HG02759 (cell line): Measurements from ENCODE around the gene LAMC2.
"Not testable (repeated sequence)": the region's sequence is repeated elsewhere in the genome, so short reads cannot be mapped to it uniquely, and the experiment has no call there.

Experiments used
- ATAC-seq: cut with Tn5 transposase; IDR thresholded peaks from one replicate; pipeline ENCODE4 v1.9.1; 2021; ENCODE audit warnings: mild to moderate bottlenecking, moderate library complexity; ENCODE audit not compliant: unreplicated experiment

The LAMC2 gene

GRCh38 chr1:183255073-183255472, 69.0 kb downstream of the LAMC2 start:
- no peak for ATAC-seq

DNA sequence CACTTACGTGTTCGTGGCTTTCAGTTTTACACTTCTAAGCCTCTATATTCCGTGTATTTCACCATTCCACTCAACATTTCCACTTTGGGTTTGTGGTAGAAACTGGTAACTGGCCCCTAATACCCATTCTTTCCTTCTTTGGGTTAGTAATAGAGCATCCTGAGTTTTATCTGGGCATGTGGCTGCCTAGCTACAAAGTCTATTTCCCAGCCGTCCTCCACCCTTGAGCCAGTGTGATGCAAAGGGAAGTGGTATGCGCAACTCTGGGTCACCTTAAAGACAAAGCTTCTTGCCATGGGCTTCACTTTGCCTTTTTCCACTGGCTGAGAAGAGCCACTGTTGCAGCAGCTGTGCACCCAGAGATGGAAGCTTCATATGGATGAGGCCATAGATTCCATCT, 73.9 kb downstream of the LAMC2 start:
- ATAC-seq: no peak

DNA sequence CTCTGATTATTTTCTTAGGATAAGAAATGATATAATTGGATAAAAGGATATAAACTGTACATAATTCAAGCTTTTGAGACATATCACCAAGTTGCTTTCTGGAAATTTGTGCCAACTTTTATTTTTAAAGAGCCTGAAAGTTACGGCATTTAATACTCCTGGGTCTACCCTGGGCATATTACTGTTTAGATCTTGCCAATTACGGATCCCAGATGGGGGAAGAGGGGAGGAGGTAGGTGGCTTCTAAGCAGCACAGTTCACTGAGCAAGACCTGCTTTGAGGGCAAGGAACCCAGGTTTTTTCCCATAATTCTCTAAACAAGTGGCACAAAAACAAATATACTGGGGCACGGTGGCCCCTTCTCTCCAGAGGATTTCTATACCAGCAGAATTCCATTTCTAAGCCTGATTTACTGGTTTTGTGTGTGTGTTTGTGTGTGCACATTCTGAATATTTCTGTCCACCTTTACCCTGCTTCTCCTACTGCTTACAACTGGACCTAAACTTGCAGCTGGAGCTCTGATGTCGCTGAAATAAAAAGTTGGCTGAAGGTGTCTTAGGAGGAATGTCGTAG, 76.7 kb downstream of the LAMC2 start:
- ATAC-seq: no peak

DNA sequence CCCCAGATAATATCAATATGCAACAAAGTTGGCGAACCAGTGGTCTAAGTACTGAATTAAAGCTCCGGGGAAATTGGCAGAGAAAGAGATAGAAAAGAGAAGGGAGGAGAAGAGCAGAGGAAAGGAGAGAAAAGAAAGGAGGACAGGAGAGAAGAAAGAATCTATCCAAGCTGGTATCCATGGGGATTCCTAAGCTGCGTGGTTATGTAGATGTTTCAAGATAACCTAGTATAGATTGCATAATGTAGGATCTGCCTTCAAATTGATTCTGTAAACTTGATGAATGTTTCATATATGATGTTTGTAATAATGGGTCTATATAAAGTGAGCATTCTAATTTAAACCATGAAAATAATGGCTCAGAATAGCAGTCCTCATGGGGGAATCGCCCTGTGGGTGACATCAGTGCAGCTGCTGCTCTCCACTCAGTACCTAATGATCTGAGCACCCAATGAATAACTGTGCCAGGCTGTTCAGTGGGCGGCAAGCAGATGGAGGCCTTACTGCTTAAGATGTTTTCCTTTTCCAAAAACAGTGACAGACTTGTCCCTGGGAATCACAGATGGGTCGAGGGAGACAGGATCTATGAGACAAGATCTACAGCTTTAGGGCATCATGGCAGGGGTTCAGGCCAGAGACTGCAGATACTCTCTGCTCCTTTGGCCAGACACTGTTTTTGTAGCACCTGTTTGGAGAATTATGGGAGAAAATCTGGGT, 78.0 kb downstream of the LAMC2 start:
- no peak for ATAC-seq

GRCh38 chr1:183267646-183268431, 81.8 kb downstream of the LAMC2 start:
- ATAC-seq: no peak

- ATAC-seq: no peak
Measured at GRCh38 chr1:183270541-183271141, 84.6 kb downstream of the LAMC2 start.

- no peak for ATAC-seq
Measured at GRCh38 chr1:183272390-183272848, 86.4 kb downstream of the LAMC2 start.

DNA sequence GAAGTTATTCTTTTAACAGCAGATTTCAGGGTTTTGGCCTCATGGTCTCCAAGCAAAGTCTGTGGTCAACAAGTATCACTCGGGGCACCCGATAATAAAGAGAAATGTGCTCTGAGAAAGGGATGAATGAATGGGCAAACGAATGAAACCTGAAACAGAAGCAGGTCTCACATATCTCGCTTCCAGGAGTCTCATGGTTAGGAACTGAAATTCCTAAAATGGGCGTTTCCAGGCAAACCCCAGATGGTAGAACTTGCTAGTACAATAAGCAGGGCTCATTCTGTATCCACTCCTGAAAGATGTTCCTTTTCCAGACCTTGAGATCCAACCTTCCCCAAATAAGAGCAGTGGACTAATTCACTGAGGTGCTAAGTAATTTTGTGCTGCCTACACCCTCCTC, 87.2 kb downstream of the LAMC2 start:
- ATAC-seq: no peak

GRCh38 chr1:183273984-183274383, 87.9 kb downstream of the LAMC2 start:
- ATAC-seq: not testable (repeated sequence)

DNA sequence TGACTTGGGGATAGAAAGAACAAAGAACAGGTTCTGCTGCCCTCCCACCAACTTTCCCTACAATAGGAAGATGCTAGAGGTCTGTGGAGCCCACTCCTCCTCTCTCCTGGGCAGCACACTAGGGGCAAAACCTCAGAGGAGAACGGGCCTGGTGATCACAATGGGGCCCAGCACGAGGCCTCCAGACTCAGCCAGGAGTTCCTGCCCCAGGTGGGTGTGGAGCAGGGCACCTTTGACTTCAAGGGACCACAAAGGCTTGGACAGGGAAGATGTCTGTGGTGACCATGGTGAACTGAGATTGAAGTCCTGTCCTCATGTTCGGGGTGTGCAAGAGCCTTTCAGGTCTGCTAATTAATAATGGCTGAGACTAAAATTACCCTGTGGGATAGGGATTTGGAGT, 88.8 kb downstream of the LAMC2 start:
- ATAC-seq: no peak

- no peak for ATAC-seq
Measured at GRCh38 chr1:183275322-183275721, 89.3 kb downstream of the LAMC2 start.

DNA sequence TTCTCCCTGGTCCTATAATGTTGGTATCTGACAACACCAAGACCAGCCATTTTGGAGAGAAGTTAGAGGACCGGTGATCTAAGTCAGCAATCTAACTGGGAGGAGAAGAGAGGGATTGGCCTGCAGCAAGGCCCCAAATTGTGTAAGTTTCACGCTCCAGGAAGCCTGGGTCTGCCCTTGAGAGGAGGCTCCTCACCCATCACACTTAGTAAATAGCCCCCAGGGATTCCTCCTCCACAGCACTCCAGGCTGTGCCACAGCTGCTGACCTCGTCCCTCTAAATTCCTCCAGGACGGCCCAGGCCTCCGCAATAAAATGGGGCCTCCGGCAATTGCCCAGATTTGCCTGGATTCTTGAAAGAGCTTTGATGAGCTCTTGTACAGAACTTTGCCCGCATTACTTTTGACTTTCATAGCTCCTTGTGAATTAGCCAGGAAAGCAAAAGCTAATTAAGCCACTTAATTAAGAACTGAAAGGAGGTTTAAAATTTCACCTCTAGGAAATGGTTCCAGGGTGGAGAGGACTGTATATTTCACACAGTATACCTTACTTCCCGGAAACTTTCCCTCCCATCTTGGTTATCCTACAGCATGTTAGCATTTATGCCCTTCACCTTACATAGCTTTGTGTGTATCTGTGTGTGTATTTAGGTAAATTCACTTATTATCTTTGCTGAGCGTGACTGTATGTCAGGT, 90.5 kb downstream of the LAMC2 start:
- ATAC-seq: no peak

DNA sequence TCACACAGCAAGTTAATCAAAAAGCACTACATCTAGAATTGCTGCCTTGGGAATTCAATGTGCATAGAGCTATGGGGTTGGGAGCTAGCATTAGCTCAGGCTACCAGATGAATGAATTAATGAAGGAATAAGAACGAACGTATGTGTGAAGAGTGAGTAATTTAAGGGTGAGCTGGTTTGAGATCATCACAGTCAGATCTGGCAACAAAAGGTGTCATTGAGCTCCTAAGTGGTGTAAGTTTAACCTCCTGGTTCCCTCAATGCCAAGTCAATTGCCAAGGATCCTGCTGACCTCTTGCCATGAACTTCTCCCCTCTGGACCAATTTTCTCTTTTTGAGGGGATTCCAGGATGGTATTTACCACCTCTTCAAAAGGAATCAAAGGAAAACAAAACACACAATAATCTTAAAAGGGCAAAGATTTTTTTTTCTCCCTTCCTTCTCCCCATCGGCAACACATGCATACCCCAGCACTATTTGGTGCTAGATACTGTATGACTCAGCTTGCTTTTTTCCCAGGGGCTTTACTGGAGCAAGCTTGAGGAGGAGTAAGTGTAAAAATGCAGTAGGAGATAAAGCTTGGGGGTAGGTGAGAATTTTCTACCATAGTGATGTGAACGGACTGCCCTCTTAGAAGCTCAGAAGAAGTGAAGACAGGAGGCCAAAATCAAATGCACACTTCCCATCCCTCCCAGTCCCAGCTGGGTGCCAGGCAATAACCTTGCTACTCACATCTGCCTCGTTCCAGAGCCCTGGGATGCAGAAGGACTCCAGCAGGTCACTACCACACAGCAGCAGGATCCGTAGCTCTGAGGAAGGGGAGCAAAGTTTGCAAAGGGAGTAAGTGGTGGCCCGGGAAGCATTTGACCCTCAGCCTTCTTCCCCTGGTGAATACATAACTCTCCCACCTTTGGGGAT, 92.0 kb downstream of the LAMC2 start:
- ATAC-seq: no peak

DNA sequence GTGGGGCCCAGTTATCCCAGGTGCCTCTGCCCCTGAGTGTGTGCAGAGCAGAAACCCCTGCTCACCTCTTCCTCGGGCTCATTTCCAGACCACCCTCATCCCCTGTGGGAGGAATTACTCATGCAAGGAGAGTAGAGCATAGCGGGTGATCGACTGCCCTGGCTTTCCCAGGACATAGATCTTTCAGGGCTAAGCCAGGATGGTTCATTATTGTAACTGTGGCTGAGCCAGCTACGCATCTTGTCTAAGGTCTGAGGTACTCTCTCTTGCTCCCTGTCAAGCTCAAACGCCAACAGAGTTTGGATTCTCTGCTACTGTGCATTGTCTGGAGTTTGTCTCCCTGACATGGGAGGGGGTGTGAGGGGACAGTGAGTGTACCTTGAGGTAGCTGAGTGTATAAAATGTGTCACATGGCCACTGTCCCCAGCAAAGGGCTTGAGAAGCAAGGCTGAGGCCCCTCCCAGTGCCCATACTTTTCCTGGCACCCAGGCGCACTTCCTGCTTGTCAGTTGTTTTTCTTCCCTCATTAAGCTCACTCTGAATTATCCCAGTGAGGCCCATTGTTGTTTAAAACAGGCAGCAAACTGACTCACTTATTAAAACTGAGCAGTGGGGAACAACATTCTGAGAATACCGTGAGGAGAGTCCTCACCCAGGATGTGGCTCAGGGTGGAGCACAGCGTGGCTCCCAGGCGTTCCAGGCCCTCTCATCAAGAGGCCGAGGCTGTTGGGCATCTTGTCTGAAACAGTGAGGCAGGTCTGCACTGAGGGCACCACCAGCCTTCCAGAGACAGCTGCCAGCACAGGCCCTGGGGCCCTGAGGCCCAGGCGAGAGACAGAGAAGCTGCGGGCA, 92.9 kb downstream of the LAMC2 start:
- ATAC-seq: no peak

DNA sequence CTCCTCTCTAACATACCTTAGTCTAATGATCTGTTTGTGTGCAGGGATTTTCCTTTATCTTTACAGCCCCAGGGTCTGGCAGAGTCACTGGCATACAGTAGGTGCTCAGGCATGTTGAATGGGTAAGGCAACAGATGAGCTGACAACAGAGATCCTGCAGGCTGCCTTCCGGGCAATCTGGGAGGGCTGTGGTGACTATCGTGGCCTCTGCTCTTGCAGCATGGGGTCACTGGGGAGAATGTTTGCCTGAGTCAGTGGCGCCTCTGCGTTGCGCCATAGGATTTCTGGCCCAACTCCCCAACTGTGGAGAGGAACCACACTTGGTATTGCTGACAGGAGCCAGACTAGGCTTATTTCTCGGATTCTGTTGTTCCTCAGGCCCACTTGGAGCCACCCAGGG, 93.8 kb downstream of the LAMC2 start:
- no peak for ATAC-seq

GRCh38 chr1:183281039-183281438, 95.0 kb downstream of the LAMC2 start:
- ATAC-seq: no peak

GRCh38 chr1:183281553-183282091, 95.6 kb downstream of the LAMC2 start:
- ATAC-seq: peak; percentile 72

DNA sequence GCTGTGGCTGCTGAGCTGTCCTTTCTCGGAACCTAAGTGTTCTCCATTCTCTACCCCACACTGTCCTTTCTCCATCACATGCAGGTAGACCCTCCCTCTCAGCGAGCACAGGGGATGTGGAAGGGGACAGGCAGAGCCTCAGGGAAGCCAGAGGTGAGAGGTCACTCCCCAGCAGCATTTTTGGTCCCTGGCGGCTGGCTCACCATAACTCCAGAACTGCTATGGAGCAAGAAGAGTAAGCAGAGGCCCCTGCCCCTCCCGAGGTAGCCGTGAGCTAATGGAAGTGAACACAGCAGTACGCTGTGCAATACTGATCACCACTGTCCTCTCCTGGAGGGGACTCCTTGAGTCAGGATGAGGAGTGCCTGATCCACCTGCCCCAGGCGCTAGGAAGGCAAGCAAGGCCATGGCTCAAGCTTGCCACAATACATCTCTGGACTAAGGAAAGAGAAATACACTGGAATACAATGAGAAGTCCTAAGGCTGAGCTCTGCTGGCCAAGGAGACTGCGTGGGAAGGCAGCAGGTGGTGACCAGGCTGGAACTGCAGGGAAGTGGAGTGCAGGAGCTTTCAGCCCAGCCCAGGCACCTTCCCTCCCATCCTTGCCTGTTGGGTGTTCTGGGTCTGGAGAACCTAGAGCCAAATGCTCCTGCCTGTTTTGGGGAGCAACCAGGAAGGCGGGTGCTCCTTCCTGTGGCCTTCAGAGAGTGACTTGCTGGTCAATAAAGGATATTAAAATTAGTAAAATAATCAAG, 96.2 kb downstream of the LAMC2 start:
- ATAC-seq: no peak
